Astrocyte of the spinal cord (primary cell): ENCODE measurements around the gene DDX59.

ENCODE experiments used
- DNase-seq: peaks from one replicate; pipeline ENCODE4 v3.0.0; 2011; ENCODE audit warnings: low read depth, low spot score
- H3K4me3 ChIP-seq: 2 replicates; pipeline ENCODE4 v1.5.1; 2011; ENCODE audit warnings: low read depth, mild to moderate bottlenecking, low read length, moderate library complexity
- in situ Hi-C: cut with HindIII; loops from 2 replicates; pipeline ENCODE4 v1.10.0; 2017; ENCODE audit warnings: low sequenced_read_pairs
- TF ChIP-seq, protein P1 (sequence below): IDR thresholded peaks from 2 replicates; pipeline ENCODE4 v1.5.1; 2012; ENCODE audit warnings: low read depth, mild to moderate bottlenecking, low read length, inconsistent platforms

The DDX59 gene

DNA sequence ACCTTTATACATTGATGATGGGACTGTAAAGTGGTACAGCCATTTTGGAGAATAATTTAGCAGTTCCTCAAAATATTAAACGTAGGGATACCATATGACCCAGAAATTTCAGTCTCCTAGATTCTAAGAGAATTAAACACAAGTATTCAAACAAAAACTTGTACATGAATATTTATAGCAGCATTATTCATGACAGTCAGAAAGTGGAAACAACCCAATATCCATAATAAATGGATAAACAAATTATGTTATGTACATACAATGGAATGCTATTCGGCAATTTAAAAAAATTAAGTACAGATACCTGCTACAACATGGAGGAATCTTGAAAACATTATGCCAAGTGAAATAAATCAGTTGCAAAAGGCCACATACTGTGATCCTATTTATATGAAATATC lies 16.9 kb upstream of the DDX59 start:
- DNase-seq, result no peak
- TF ChIP-seq, protein P1, sequence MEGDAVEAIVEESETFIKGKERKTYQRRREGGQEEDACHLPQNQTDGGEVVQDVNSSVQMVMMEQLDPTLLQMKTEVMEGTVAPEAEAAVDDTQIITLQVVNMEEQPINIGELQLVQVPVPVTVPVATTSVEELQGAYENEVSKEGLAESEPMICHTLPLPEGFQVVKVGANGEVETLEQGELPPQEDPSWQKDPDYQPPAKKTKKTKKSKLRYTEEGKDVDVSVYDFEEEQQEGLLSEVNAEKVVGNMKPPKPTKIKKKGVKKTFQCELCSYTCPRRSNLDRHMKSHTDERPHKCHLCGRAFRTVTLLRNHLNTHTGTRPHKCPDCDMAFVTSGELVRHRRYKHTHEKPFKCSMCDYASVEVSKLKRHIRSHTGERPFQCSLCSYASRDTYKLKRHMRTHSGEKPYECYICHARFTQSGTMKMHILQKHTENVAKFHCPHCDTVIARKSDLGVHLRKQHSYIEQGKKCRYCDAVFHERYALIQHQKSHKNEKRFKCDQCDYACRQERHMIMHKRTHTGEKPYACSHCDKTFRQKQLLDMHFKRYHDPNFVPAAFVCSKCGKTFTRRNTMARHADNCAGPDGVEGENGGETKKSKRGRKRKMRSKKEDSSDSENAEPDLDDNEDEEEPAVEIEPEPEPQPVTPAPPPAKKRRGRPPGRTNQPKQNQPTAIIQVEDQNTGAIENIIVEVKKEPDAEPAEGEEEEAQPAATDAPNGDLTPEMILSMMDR, result no peak
- no peak overlapping the region for H3K4me3 ChIP-seq
- in situ Hi-C loops, result no loop called here

- TF ChIP-seq, protein P1, result no peak
- no peak for DNase-seq
- in situ Hi-C loops, result no loop called here
- no peak overlapping the region for H3K4me3 ChIP-seq
Observed at GRCh38 chr1:200684015-200684414, 14.3 kb upstream of the DDX59 start.

- DNase-seq, result no peak
- TF ChIP-seq, protein P1, result no peak
- in situ Hi-C loops, result no loop called here
- no peak overlapping the region for H3K4me3 ChIP-seq
Observed at GRCh38 chr1:200683298-200683697, 13.6 kb upstream of the DDX59 start.

GRCh38 chr1:200681231-200681630 lies 11.5 kb upstream of the DDX59 start:
- H3K4me3 ChIP-seq, result no peak overlapping the region
- no peak for DNase-seq
- TF ChIP-seq, protein P1, result no peak
- in situ Hi-C loops, result no loop called here

GRCh38 chr1:200676829-200677228 lies 7.1 kb upstream of the DDX59 start:
- in situ Hi-C loops, result no loop called here
- TF ChIP-seq, protein P1, result no peak
- DNase-seq, result no peak
- no peak overlapping the region for H3K4me3 ChIP-seq

DNA sequence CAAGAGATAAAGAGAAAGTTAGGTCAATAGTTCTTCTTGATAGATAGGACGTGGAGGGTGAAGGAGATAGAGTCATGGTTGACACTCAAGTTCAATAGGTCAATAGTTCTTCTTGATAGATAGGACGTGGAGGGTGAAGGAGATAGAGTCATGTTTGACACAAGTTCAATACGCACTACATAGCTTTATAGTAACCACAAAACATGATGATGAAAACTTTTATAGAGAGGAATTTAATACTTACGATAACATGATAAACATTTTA lies 5.8 kb upstream of the DDX59 start:
- no peak overlapping the region for H3K4me3 ChIP-seq
- no peak for DNase-seq
- in situ Hi-C loops, result no loop called here

More for the DNA sequence above, 5.8 kb upstream of the DDX59 start:
- TF ChIP-seq, protein P1, result no peak
